Activated T-cell treated with anti-CD3 and anti-CD28 coated beads, Interleukin-2, amount 50 U/mL, for 72 hours (primary cell): ENCODE results near the gene FARP2. TPM values are rescaled to one million over a fixed set of nuclear protein-coding genes. Genes with fewer than 3 reads are reported as not detected.
"Not testable (repeated sequence)": the region's sequence is repeated elsewhere in the genome, so short reads cannot be mapped to it uniquely, and the experiment has no call there.

ENCODE experiments used
- ATAC-seq, 2 donors: fragments of 150-1000 bp; cut with Tn5 transposase; replicated peaks in 1 of 2; 2 replicates each; pipeline ENCODE4 v1.10.0; 2021; ENCODE audit warnings: moderate library complexity in 2 of 2, mild to moderate bottlenecking in 1 of 2
- DNase-seq, 2 donors: peaks; one replicate each; pipeline ENCODE4 v3.0.0; 2021 to 2022; ENCODE audit warnings: mixed read lengths in 1 of 2
- H3K27ac Mint-ChIP-seq: one replicate; pipeline ENCODE4 v1.8.0; 2022; ENCODE audit warnings: mild to moderate bottlenecking, moderate library complexity, mixed read lengths
- H3K27me3 Mint-ChIP-seq: one replicate; pipeline ENCODE4 v1.8.0; 2022; ENCODE audit warnings: low read depth, mixed read lengths
- H3K36me3 Mint-ChIP-seq, 2 donors: one replicate each; pipeline ENCODE4 v1.8.0; 2022; ENCODE audit warnings: mixed read lengths in 2 of 2, mild to moderate bottlenecking in 1 of 2; ENCODE audit not compliant: insufficient read depth in 2 of 2
- H3K4me1 Mint-ChIP-seq: one replicate; pipeline ENCODE4 v1.8.0; 2022; ENCODE audit warnings: low read depth, mixed read lengths
- H3K4me3 Mint-ChIP-seq, 2 donors: one replicate each; pipeline ENCODE4 v1.8.0; 2022; ENCODE audit warnings: mild to moderate bottlenecking in 2 of 2, mixed read lengths in 2 of 2, moderate library complexity in 2 of 2
- H3K9me3 Mint-ChIP-seq, 2 donors: one replicate each; pipeline ENCODE4 v1.8.0; 2022; ENCODE audit warnings: mixed read lengths in 2 of 2
- total RNA-seq, 2 donors: library from RNA; stranded (reverse); gene quantifications; one replicate each; pipeline ENCODE4 v1.2.3, GENCODE V29; 2022

Gene FARP2
- total RNA-seq, 2 donors from 2014 or later, result 30.2 to 30.8 TPM

DNA sequence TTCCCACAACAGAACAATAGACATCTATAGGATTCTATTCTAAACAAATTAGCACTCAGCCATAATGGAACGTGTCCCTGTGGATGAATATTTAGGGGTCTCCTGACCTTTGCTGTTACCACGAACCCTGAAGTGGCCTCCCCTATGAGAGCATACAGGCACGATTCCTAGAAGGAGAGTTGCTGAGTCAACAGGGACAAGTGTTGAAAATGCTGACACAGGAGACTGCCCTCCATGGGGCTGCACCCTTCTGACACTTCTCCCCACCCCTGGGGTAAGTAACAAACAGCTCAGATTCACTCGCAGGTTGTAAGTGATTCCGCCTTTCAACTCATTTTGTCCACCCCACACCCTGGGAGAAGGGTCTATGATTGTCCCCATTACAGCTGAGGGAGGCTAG, 166.4 kb downstream of the FARP2 start:
- Mint-ChIP-seq H3K4me1 (no peaks in the 10 kb centered on the region), H3K9me3 (peaks cover 3% of the 10 kb centered on the region in 2 donors), H3K36me3 (peaks cover 0 to 1% of the 10 kb centered on the region in 2 donors), H3K4me3 (no peak overlapping the region), H3K27ac (no peak overlapping the region), H3K27me3 (peaks cover 6% of the 10 kb centered on the region)
- DNase-seq (no peak), ATAC-seq (no peak)

DNA sequence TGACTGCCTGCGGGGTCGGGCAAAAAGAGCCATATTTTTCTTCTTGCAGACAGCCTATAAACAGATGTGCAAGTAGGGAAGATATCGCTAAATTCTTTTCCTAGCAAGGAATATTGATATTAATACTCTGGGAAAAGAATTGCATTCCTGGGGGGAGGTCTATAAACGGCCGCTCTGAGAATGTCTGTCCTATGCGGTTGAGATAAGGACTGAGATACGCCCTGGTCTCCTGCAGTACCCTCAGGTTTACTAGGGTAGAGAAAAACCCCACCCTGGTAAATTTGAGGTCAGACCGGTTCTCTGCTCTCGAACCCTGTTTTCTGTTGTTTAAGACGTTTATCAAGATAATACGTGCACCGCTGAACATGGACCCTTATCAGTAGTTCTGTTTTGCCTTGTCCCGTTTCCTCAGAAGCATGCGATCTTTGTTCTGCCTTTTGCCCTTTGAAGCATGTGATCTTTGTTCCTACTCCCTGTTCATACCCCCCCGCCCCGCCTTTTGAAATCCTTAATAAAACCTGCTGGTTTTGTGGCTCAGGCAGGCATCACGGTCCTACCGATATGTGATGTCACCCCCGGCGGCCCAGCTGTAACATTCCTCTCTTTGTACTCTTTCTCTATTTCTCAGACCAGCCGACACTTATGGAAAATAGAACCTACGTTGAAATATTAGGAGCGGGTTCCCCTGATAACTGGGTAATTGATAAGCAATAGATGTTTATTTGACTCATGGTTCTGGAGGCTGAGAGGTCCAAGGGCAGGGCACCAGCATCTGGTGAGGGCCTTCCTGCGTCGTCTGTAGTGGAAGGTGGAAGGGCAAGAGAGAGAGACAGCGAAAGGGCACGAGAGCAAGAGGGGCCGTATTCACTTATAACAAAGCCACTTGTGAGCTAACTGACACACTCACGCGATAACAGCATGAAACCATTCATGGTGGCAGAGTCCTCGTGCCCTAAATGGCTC, 170.0 kb downstream of the FARP2 start:
- H3K4me1 Mint-ChIP-seq, H3K27ac Mint-ChIP-seq, H3K9me3 Mint-ChIP-seq, H3K4me3 Mint-ChIP-seq, ATAC-seq, DNase-seq, H3K27me3 Mint-ChIP-seq, H3K36me3 Mint-ChIP-seq: not testable (repeated sequence)

DNA sequence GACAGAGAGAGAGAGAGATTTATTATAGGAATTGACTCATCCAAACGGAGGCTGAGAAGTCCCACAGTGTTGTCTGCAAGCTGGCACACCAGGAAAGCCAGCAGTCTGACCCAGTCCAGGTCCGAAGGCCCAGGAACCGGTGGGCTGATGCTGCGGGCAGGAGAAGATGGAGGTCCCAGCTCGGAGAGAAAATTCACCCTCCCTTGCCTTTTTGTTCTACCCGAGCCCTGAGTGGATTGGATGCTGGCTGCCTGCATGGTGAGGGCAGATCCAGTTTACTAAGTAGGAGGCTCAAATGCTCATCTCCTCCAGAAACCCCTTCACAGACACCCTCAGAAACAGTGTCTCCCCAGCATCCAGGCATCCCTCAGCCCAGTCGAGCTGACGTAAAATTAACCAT, 174.5 kb downstream of the FARP2 start:
- no peak overlapping the region for H3K4me3 Mint-ChIP-seq
- H3K36me3 Mint-ChIP-seq, result no peaks in the 10 kb centered on the region
- no peak for DNase-seq
- no peak for ATAC-seq
- H3K27me3 Mint-ChIP-seq, result no peaks in the 10 kb centered on the region
- peaks cover 2% of the 10 kb centered on the region in 2 donors for H3K9me3 Mint-ChIP-seq
- no peak overlapping the region for H3K27ac Mint-ChIP-seq
- no peaks in the 10 kb centered on the region for H3K4me1 Mint-ChIP-seq

DNA sequence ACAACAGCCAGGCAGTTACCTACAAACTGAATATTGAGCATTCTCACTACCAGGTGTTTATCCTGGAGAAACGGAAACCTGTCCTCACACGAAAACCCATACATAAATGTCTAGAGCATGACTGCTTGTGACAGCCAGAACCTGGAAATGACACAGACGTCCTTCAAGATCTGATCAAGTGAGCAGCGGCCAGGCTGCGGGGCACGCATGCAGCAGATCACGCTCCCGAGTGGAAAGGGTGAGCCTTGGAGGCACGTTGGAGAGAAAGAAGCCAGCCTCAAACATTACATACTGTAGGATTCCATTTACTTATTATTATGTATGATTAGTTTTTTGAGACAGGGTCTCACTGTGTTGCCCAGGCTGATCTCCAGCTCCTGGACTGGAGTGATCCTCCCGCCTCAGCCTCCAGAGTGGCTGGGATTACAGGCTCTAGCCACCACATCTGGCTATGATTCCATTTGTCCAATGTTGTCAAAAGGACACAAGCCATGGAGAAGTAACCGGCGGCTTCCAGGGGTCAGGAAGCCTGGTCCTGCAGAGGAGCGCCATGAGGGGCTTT, 175.2 kb downstream of the FARP2 start:
- H3K36me3 Mint-ChIP-seq, result no peaks in the 10 kb centered on the region
- no peaks in the 10 kb centered on the region for H3K4me1 Mint-ChIP-seq
- DNase-seq (no peak), ATAC-seq (no peak)
- no peak overlapping the region for H3K4me3 Mint-ChIP-seq
- H3K27ac Mint-ChIP-seq, result no peak overlapping the region
- H3K27me3 Mint-ChIP-seq, result no peaks in the 10 kb centered on the region
- peaks cover 0 to 2% of the 10 kb centered on the region in 2 donors for H3K9me3 Mint-ChIP-seq

DNA sequence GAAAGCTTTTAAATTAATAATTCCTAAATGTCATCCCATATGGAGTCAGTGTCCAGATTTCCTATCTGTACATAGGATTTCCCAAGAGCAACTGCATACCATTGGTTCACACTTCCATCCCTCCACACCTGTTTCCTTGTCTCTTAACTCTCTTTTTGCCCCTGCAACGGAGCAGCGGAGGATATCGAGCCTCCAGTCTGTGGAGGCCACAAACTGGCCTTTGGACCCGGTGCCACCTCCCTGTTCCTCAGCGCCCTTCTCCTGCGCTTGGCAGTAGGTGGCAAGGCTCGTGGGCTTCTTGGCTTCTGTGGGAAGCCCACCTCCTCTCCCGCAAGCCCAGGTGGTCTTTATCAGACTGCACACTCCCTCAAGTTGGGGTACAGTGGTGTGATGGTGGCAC, 176.1 kb downstream of the FARP2 start:
- Mint-ChIP-seq H3K36me3 (no peaks in the 10 kb centered on the region), H3K27me3 (no peaks in the 10 kb centered on the region), H3K4me1 (no peaks in the 10 kb centered on the region), H3K27ac (no peak overlapping the region), H3K4me3 (no peak overlapping the region), H3K9me3 (no peaks in the 10 kb centered on the region)
- DNase-seq (no peak), ATAC-seq (no peak)

DNA sequence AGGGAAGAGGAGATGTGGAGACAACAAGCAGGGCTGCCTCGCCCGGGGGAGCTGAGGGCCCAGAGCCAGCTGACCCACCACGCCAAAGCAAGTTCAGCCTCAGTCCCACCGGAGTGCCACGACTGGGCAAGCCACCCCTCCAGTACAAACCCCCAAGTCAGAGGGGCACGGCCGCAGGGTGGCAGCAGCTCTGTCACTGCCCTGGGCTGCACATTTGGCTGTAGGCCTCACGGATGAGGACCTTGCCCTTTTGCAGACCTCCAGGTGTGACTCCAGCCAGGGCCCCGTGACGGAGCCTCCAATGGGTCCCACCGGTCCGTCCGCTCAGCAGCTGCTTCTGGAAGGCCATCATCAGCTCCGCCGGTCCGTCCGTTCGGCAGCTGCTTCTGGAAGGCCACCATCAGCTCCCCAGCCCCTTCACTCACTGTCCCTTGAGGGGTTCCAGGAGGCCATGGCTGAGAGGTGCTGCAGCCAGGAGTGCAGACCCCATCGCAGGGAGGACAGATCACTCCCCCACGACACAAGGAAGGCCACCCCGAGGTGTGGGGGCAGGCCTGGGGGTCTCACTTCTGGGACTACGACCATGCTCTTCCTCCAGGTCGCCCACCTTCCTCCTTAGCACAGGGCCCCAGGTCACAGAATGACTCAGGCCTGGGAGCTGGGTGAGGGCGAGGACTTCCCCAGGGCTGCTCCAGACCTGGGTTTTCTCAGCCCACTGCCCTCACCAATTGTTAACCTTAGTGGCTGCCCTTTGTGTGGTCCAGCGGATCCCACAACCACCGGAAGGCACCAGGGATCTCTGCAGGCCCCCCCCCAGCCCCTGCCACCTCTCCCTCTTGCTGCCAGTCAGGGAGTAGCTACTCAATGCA, 176.9 kb downstream of the FARP2 start:
- no peak for ATAC-seq
- Mint-ChIP-seq H3K36me3 (no peaks in the 10 kb centered on the region), H3K27ac (no peak overlapping the region), H3K27me3 (no peaks in the 10 kb centered on the region), H3K4me3 (no peak overlapping the region), H3K4me1 (no peaks in the 10 kb centered on the region), H3K9me3 (no peaks in the 10 kb centered on the region)
- DNase-seq, result no peak

DNA sequence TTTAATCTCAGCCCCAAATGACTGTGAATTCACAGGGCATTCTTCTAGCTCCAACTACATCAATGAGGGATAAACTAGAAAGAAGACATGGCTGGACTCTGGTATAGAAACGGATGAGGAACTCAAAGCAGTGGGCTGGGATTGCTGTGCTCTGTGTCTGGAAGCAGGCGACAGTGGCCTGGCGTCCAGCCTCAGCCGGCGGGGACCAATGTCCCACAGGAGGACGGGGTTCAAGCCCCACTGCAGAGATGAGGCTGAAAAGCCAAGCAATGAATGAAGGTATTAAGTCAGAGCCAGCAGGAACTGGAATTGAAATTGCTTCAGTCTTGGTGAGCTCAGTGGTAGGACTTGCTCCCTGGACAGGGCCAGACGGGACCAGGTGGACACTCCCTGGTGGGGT, 178.2 kb downstream of the FARP2 start:
- no peak for DNase-seq
- H3K4me1 Mint-ChIP-seq, result no peaks in the 10 kb centered on the region
- H3K27me3 Mint-ChIP-seq, result peaks cover 10% of the 10 kb centered on the region
- H3K36me3 Mint-ChIP-seq, result no peaks in the 10 kb centered on the region
- ATAC-seq, result no peak
- no peak overlapping the region for H3K4me3 Mint-ChIP-seq
- no peaks in the 10 kb centered on the region for H3K9me3 Mint-ChIP-seq
- H3K27ac Mint-ChIP-seq, result no peak overlapping the region

DNA sequence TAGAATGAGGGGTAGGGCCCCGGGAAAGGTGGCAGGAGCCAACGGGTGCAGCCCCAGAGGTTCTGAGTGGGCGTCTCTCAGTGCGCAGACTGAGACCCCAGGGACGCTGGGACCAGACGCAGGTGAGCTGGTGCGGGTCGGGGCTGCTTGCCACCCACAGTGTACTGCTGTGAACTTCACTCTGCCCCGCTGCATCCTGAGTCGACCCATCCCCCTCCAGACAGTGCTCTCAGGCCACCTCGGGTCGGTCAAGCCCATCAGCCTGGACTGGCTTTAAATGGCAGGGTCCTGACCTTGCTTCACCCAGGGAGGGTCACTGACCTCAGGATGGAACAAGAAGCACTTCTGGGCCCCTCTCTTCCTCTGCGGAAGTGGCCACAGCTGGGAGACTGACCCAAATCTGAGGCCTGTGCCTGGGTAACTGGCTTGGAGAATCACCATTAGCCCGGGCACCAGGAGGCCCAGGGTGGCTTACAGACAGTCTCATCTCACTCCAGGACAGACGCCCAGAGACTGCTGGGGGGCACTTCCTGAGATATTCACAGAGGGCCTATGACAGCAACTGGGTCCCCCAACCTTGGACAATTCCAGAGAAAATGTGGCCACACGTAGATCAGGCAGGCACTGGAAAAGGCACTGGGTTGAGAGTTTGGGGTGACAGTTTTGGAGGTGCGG, 178.8 kb downstream of the FARP2 start:
- Mint-ChIP-seq H3K36me3 (no peaks in the 10 kb centered on the region), H3K27me3 (peaks cover 10% of the 10 kb centered on the region), H3K27ac (no peak overlapping the region), H3K9me3 (no peaks in the 10 kb centered on the region), H3K4me3 (no peak overlapping the region), H3K4me1 (no peaks in the 10 kb centered on the region)
- DNase-seq (no peak), ATAC-seq (no peak)

DNA sequence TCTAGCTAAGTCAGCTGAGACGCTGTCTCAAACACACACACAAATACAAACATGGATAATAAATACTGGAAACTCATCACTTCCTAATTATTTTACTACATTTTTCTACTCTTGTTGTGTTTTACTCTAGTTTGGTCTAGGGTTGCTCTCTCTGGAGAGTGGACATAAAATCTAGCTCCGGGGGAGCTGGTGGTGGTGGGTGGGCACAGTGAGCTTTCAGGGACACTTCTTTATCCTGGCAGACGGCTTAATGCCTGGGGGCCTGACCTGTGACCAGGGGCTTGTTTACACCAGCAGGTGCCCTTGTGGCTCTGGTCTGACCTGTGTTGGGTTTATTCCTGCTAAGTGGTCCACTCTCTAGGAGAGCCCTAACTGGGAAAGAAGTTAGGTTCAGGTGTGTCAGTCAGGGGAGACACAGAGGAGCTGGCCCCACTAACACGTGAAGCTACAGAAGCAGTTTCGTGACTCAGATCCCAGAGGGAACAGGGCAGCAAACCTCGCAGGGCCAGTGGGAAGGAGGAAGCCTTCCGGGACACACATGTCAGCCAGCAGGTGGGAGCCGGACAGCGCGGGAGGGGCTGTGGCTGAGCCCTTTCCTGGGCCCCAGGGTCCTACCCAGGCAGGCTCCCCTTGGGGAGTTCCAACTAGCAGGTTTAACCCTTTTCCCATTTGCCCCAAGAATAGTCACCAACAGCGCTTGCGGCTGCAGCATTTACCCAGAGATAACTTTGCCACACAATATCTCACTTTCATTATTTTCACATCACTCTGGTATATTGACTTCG, 180.0 kb downstream of the FARP2 start:
- ATAC-seq (no peak), DNase-seq (no peak)
- no peak overlapping the region for H3K27ac Mint-ChIP-seq
- peaks cover 10% of the 10 kb centered on the region for H3K27me3 Mint-ChIP-seq
- no peak overlapping the region for H3K4me3 Mint-ChIP-seq
- no peaks in the 10 kb centered on the region for H3K9me3 Mint-ChIP-seq
- H3K4me1 Mint-ChIP-seq, result peaks cover 6% of the 10 kb centered on the region
- H3K36me3 Mint-ChIP-seq, result no peaks in the 10 kb centered on the region

DNA sequence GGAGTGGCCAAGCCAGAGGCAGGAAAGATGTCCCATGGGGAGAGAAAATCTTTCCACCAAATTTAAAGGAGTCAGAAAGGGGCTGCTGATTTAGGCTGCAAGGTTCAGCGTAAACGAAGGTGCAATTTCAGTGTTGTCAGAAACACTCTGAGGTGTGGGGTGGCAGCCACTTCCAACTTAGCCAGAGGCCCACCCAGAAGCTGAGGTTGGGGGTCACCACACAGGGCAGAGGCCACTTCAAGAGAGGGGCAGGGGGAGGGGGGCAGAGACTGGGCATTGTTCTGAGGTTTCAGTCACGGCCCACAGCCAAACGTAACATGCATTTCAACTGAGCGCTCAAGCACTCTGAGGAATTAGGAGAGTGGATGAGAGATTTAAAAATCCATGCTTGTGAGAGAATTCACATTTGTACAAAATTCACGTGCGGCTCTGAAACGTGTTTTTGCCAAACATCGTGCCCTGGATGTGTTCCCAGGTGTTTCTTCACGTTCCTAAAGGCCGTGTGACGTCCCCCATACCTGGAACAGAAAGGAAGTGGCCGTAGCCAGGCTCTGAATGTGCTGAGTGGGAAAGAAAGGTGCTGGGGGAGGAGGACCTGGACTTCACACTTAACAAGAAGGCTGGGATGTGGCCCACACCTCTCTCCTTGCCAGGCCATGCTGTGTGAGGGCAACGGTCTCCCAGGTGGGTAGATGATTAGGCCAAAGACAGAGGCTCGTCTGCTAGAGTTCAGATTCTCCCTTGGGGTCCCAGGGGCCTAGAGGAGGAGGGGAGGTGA, 182.9 kb downstream of the FARP2 start:
- Mint-ChIP-seq H3K36me3 (no peaks in the 10 kb centered on the region), H3K9me3 (no peaks in the 10 kb centered on the region), H3K27ac (no peak overlapping the region), H3K4me1 (peaks cover 6% of the 10 kb centered on the region), H3K4me3 (no peak overlapping the region), H3K27me3 (peaks cover 16% of the 10 kb centered on the region)
- no peak for ATAC-seq
- DNase-seq, result no peak

DNA sequence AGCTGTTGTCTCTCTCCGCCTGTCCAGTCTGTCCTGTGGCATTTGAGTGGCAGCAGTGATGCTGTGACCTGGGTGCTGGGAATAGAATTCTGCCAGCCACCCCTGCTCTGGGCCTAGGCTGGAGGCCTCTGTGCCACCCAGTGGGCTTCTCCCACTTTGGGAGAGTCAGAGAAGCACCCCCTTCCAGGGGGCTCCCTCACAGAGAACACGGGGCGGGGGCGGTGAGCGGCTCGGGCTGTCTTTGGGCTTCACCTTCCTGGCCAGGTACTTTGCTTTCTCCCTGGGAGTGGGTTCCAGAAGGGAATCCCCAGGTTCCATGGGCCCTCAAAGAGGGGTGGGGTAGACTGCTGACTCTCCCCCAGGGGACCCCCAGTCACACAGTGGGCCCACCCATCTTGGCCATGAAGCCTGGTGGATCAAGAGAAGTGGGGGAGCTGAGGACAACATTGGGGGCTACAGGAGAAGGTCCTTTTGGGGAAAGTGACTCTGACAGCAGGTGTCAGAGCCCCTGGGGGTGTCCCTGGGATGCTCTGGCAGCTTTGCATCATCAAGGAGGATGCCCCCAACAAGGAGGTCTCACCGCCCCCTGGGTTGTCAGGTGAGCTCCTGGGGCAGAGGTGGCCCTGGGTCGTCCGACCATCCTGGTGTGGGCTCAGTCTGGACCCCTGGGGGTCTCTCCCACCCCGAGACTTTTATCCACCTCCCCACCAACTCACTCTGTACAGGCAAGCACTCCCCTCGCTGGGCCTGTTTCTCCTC, 183.7 kb downstream of the FARP2 start:
- Mint-ChIP-seq H3K4me3 (no peak overlapping the region), H3K9me3 (no peaks in the 10 kb centered on the region), H3K4me1 (peaks cover 6% of the 10 kb centered on the region), H3K27ac (no peak overlapping the region), H3K27me3 (peaks cover 16% of the 10 kb centered on the region), H3K36me3 (no peaks in the 10 kb centered on the region)
- DNase-seq (no peak), ATAC-seq (no peak)
